SIG-M5 treated with dmso at 0.1 percent for 504 hours (cell line): Measurements from ENCODE around the gene SCNN1G.
A peak's percentile ranks its signal among the peaks of the same experiment; 100 is the strongest.
"Not testable (repeated sequence)": the region's sequence is repeated elsewhere in the genome, so short reads cannot be mapped to it uniquely, and the experiment has no call there.

ENCODE experiments used
- DNase-seq: peaks from one replicate; lab custom pipeline; 2025; ENCODE audit not compliant: unreplicated experiment; lab: John Stamatoyannopoulos, UW

SCNN1G gene

DNA sequence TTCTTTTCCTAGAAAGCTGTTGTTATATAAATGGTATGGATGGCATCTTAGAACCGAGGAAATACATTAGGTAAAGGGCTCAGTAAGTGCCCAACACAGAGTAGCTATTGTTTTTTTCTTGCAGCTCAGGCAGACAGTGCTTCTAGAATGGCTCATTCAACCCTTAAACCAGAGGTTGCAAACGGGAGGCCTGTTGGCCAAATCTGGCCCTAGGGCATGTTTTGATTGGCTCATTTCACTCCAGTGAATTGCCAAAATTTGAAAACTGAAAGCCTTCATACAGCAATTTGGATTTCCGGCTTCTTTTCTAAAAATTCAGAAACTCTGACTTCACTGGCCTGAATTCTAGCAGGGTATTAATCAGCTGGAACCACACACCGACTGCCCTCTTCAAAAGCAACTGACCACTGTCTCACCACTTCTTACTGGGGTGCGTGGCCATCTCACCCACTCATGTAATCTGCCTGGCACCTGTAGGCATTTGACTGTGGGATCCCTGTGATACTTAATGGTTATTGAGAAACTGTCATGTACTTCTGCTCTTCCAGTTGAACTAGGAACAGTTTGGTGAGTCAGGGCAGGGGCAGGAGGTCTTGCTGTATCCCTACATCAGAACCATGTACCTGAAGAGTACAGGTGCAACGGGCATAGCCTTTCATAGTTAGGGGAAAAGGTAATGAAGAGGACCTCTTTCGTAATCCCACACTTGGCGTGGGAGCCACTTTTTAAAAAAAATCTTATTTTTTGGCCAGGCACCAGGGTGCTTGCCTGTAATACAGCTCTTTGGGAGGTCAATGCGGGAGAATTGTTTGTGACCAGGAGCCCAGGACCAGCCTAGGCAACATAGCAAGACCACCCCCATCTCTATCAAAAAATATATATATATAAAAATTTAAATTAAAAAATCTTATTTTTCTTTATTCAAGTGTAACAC, 66.0 kb downstream of the SCNN1G start:
- no peak for DNase-seq

DNA sequence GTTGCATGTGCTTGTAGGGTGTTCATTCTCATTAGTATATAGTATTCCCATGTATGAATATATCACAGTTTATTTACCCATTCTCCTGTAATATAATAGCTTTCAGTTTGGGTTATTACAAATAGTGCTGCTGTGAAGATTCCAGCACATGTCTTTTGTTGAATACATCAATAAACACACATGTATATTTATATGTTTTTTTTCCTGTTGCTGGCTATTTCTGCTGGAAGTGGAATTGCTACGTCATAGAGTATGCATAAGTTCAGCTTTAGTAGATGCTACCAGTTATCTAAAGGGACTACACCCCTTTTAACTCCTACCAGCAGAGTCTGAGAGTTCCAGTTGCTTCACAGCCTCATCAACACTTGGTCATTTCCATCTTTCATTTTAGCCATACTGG, 67.3 kb downstream of the SCNN1G start:
- no peak for DNase-seq

DNA sequence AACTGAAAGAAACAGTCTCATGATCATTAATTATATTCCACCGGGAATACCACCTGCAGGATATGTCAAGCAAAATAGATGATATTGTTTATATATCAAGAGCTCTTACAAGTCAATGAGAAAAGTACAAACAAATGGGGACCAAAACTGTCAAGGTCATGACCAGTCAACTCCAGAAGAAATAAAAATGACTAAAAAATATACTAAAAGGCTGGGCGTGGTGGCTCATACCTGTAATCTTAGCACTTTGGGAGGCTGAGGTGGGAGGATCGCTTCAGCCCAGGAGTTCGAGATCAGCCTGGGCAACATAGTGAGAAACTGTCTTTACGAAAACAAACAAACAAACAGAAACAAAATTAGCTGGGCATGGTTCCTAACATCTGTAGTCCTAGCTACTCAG, 69.8 kb downstream of the SCNN1G start:
- no peak for DNase-seq

DNA sequence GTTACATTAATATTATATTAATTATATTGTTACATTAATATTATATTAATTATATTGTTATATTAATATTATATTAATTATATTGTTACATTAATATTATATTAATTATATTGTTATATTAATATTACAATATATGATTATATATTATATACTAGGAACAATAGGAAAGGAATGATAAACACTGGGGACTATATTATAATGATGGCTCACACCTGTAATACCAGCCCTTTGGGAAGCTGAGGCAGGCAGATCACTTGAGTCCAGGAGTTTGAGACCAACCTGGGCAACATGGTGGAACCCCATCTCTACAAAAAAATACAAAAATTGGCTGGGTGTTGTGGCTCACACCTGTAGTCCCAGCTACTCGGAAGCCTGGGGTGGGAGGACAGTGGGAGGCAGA, 71.1 kb downstream of the SCNN1G start:
- not testable (repeated sequence) for DNase-seq

DNA sequence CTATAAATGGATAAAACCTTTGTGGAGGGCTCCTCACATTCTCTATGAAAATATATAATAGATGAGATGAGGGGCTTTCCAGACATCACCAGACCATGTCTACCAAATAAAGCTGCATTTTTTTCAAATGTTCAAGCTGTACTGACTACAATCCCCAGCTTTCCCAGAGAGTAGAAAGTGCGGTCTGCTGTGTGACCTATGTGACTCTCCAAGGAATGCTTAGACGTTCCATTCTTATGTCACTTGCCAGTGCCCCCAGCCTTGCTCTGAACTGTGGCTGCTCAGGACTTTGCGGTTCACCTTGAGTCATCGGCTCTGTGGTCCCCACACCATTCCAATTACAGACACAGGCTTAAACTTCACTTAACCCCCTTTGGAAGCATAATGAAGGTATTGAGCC, 71.8 kb downstream of the SCNN1G start:
- DNase-seq, result no peak

DNA sequence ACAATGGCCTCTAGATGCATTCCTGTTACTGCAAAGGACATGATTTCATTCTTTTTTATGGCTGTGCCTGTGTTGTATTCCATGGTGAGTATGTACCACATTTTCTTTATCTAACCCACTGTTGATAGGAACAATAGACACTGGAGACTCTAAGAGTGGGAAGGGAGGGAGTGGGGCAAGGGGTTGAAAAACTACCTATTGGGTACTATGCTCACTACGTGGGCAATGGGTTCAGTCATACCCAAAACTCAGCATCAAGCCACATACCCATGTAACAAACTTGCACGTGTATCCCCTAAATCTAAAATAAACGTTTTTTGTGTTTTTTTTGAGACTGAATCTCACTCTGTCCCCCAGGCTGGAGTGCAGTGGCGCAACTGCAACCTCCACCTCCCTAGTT, 72.5 kb downstream of the SCNN1G start:
- DNase-seq, result no peak

DNA sequence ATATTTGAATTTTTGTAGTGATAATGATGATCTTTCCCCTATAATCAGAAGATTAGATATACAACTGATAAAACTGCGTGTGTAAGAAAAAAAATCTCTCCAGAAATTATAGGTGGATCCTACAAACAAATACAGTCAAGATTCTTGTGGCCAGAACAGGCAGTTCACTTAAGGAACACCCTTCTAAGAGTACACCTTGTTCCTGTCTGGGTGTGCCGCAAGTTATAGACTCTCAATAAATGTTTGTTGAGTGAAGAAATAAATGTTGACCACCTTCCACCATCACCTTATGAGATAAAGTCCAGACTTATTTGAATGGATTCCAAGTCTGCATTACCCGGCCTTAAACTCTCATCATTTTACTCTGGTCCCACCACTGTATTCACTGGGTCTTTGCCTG, 73.9 kb downstream of the SCNN1G start:
- no peak for DNase-seq

DNA sequence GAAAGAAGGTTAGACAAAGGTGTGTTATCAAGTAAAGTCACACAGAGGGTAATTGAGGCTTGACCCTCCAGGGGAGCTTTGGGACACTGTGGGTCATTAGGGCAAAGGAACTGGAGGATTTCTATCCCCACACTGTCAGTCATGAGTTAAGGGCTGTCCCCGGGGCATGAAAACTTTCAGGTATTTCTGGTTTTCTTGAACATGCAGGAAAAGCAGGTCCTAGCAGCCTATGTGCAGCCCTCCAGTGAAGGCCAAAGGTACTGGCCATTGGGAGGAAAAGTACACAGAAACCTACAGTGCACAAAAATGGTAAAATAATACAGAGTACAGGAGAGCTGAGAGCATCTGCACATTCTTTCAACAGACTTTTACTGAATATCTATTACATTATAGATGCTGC, 75.1 kb downstream of the SCNN1G start:
- DNase-seq, result peak; percentile 26

DNA sequence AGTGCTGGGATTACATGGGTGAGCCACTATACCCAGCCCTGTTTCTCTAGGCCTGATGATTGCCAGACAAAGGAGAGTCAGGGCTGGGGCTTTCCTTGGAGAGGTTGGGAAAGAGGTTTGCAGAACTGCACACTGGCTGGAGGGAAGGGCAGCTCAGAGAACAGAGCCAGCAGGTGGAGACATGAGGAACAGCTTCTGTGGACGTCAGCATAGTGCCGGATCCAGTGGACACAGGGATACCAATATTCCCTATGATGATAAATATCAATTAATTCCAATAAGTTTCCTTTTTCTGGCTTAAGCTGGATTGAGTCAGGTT, 76.3 kb downstream of the SCNN1G start:
- DNase-seq, result no peak
